Measurements from ENCODE around the gene RASA3. TPM values are rescaled to one million over a fixed set of nuclear protein-coding genes. Genes with fewer than 3 reads are reported as not detected.
A peak's percentile ranks its signal among the peaks of the same experiment; 100 is the strongest.
"Not testable (repeated sequence)": the region's sequence is repeated elsewhere in the genome, so short reads cannot be mapped to it uniquely, and the experiment has no call there.

RASA3 gene
- total RNA-seq, 2 experiments from 2014 or later: 36.9 to 39.3 TPM

DNA sequence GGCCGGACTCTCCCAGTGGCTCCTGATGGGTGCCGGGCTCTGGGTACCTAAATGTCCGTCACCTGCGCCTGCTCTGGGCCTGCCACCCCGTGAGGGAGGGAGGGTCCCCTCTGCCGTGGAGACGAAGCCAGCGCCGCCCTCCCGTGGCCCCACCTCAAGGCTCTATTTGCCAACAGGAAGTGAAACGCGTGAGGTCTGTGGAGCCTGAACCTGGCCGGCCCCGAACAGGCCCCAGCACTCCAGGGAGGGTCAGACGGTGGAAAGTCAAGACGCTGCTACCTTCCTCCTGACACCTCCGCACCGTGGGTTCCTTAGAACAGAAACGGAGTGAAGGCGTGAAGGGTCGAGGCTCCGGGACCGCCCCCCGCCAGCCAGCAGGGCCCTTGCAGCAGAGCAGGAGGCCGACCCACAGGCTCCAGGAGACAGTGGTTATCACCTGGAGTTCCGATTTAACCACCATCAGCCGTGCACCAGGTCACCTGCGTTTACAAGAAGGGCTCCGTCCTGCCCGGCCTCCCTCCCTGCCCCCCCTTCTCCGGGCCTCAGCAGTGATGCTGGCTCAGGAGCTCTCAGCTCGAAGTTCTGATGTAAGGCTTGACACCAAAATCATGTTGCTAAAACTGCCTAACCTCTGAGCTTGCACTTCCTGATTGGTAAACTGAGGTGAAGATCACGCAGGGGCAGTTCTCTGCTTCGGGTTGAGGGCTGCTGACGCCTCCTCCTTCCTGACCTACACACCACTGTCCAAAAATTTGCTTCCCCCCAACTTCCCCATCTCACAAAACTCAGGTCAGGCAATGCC lies 107.6 kb downstream of the RASA3 start:
- DNase-seq: no peak
- no peak overlapping the region for H3K27ac Mint-ChIP-seq
- no peak overlapping the region for H3K4me3 Mint-ChIP-seq
- peaks cover 14% of the 10 kb centered on the region for H3K36me3 Mint-ChIP-seq (ENCODE audit: low read depth)
- CTCF ChIA-PET: no interaction called here
- POLR2A ChIA-PET: no interaction called here
- no peaks in the 10 kb centered on the region for H3K9me3 Mint-ChIP-seq (ENCODE audit: insufficient read depth)
- ATAC-seq: no peak
- H3K27me3 Mint-ChIP-seq (ENCODE audit: low read depth): no peaks in the 10 kb centered on the region
- peaks cover 4% of the 10 kb centered on the region for H3K4me1 Mint-ChIP-seq (ENCODE audit: low read depth)

DNA sequence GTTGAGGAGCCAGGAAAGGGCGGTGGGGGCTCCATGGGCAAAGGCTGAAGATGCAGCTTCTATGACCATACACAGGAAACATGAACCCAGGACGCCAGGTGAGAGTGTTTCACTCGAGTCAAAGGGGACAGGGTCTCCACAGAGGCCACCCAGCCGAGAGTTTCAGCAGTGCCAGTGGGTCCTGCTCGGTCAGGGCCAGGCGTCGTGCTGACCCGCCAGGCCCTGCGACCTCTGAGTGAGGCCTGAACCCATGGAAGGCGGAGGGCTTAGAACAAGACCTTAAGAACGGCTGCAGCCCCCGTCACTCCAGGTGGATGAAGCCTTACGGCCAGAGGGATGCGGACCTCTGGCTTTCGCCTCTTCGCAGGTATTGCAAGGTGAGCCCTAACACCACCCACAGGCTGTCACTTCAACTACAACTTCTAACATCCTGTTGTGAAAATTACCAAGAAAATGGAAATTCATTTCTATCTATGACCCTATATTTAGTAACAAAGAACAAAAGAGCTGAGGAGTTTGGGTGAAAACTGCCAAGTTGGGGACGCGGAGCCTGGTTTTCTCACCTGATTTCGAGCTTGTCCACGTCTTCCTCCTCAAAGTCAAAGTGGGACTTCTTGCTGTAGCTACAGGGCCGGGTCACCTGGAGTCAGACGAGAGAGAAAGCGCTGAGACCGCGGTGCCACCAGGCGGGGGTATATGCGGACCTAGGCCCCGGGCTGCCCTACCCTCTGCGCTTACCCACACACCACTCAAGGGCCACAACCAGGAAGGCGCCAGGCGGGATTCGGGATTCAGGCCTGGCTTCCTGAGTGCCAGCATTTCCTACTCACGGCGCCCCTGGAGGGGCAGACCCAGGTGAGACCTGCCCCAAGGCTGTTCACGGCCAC lies 108.5 kb downstream of the RASA3 start:
- CTCF ChIA-PET: no interaction called here
- no peaks in the 10 kb centered on the region for H3K9me3 Mint-ChIP-seq (ENCODE audit: insufficient read depth)
- H3K27me3 Mint-ChIP-seq (ENCODE audit: low read depth): no peaks in the 10 kb centered on the region
- H3K27ac Mint-ChIP-seq: no peak overlapping the region
- no peak overlapping the region for H3K4me3 Mint-ChIP-seq
- ATAC-seq: no peak
- POLR2A ChIA-PET: interaction anchor here (0.7 kb wide), 1 partner anchor 275 kb away, joined by 6 read pairs; no protein-coding TSS in a partner anchor
- peaks cover 7% of the 10 kb centered on the region for H3K4me1 Mint-ChIP-seq (ENCODE audit: low read depth)
- H3K36me3 Mint-ChIP-seq (ENCODE audit: low read depth): peaks cover 17% of the 10 kb centered on the region
- no peak for DNase-seq

DNA sequence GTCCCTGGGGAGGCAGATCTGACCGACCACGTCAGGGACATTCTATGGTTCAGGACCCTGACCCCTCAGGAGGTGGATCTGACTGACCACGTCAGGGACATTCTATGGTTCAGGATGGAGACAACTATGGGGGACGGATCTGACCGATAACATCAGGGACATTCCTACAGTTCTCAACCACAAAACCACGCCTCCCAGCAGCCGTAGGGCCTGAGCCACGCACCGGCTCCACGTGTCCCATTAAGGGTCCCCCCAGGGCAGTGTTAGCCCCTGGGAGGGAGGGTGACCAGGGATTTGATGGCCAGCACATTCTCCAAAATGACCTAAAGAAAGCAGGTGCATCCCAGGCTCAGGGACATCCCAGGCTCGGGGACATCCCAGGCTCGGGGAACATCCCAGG lies 109.5 kb downstream of the RASA3 start:
- no peak overlapping the region for H3K27ac Mint-ChIP-seq
- CTCF ChIA-PET: no interaction called here
- ATAC-seq (no peak), DNase-seq (no peak)
- H3K27me3 Mint-ChIP-seq (ENCODE audit: low read depth): no peaks in the 10 kb centered on the region
- no peaks in the 10 kb centered on the region for H3K9me3 Mint-ChIP-seq (ENCODE audit: insufficient read depth)
- peaks cover 7% of the 10 kb centered on the region for H3K4me1 Mint-ChIP-seq (ENCODE audit: low read depth)
- H3K4me3 Mint-ChIP-seq: no peak overlapping the region
- POLR2A ChIA-PET: interaction anchor here (0.7 kb wide), 1 partner anchor 276 kb away, joined by 6 read pairs; no protein-coding TSS in a partner anchor
- H3K36me3 Mint-ChIP-seq (ENCODE audit: low read depth): peaks cover 18% of the 10 kb centered on the region

DNA sequence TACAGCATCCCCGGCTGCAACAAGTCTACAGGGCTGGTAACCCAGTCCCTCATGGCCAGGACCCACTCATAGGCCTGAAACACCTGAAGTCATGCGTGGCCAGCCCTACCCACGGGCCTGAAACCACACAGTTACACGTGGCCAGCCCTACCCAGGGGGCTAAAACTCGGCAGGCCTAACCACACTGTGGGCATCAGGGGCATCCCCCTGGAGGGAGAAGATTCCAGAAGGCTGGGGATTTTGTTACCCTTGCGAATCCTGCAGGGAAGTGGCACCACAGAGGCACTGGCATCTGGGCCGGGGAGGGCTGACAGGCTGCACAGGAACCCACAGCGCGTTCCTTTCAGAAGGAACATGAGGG lies 110.1 kb downstream of the RASA3 start:
- Mint-ChIP-seq H3K9me3 (ENCODE audit: insufficient read depth) (no peaks in the 10 kb centered on the region), H3K36me3 (ENCODE audit: low read depth) (peaks cover 18% of the 10 kb centered on the region), H3K27ac (no peak overlapping the region), H3K4me1 (ENCODE audit: low read depth) (peaks cover 7% of the 10 kb centered on the region), H3K27me3 (ENCODE audit: low read depth) (no peaks in the 10 kb centered on the region), H3K4me3 (no peak overlapping the region)
- DNase-seq (no peak), ATAC-seq (no peak)
- POLR2A ChIA-PET: no interaction called here
- CTCF ChIA-PET: no interaction called here

DNA sequence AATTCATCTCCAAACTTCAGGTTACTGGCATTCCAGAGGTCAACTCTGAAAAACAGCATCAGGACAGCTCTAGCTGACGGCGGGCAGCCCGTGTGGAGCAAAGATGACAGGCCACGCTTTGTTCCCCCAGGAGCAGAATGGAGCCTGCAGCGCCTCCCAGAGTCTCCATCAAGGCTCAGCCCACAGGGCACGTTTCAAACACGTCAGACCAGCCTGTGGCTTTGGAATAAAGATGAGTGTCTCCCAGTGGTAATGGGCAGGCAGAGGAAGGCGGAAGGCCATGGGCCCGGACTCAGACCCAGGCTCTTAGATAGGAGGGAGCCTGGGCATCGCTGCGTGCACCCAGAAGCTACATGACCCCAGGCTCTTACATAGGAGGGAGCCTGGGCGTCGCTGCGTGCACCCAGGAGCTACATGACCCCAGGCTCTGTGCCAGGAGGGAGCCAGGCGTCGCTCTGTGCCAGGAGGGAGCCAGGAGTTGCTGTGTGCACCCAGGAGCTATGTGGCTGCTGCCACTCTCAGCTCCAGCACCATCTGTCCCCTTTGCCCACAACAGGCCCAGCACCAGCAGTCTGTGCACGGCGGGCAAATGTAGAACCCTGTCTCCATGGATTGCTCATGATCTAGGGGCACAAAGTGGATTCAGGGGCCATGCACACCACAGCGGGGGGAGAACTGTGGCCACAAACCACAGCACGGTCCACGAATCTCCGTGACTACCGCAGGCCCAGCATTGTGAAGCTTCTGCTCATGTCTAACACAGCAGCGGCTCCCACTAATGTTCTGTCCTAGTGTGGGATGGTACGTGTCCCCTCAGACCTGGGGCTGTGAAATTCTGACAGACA lies 110.7 kb downstream of the RASA3 start:
- no peak for ATAC-seq
- peaks cover 7% of the 10 kb centered on the region for H3K4me1 Mint-ChIP-seq (ENCODE audit: low read depth)
- ChIA-PET POLR2A (no interaction called here), CTCF (no interaction called here)
- H3K36me3 Mint-ChIP-seq (ENCODE audit: low read depth): peaks cover 21% of the 10 kb centered on the region
- no peak overlapping the region for H3K4me3 Mint-ChIP-seq
- H3K9me3 Mint-ChIP-seq (ENCODE audit: insufficient read depth): no peaks in the 10 kb centered on the region
- no peaks in the 10 kb centered on the region for H3K27me3 Mint-ChIP-seq (ENCODE audit: low read depth)
- no peak overlapping the region for H3K27ac Mint-ChIP-seq
- DNase-seq: no peak

DNA sequence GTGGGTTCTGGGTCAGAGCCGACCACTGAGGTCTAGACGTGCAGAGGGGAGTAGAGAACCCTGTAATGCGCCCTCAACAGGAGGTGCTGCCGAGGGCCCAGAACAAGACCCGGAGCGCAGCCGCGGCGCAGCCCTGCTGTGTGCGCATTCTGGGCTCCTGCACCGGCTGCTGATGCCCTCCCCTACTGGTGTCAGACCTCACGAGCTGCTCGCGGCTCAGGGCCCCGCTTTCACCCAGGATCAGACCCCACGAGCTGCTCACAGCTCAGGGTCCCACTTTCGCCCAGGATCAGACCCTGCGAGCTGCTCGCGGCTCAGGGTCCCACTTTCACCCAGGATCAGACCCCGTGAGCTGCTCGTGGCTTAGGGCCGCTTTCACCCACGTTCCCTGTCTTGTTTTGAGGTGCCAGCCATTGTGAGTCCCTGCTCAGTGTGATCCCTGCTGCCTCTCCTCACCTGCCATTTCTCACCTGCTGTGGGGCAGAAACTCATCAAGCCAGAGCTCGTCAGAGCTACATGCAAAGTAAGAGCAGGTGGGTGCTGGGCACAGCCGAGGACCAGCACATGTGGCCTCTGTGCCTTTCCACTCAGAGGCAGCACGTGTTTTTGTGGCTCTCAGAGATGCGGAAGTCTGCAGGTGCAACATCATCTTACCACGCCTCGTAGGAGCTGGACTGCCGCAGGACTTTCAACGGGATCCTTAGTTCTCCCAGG lies 111.5 kb downstream of the RASA3 start:
- no peak overlapping the region for H3K27ac Mint-ChIP-seq
- ChIA-PET POLR2A (no interaction called here), CTCF (no interaction called here)
- H3K4me1 Mint-ChIP-seq (ENCODE audit: low read depth): peaks cover 7% of the 10 kb centered on the region
- peaks cover 23% of the 10 kb centered on the region for H3K36me3 Mint-ChIP-seq (ENCODE audit: low read depth)
- H3K9me3 Mint-ChIP-seq (ENCODE audit: insufficient read depth): no peaks in the 10 kb centered on the region
- no peak for DNase-seq
- H3K27me3 Mint-ChIP-seq (ENCODE audit: low read depth): no peaks in the 10 kb centered on the region
- H3K4me3 Mint-ChIP-seq: no peak overlapping the region
- ATAC-seq: no peak

DNA sequence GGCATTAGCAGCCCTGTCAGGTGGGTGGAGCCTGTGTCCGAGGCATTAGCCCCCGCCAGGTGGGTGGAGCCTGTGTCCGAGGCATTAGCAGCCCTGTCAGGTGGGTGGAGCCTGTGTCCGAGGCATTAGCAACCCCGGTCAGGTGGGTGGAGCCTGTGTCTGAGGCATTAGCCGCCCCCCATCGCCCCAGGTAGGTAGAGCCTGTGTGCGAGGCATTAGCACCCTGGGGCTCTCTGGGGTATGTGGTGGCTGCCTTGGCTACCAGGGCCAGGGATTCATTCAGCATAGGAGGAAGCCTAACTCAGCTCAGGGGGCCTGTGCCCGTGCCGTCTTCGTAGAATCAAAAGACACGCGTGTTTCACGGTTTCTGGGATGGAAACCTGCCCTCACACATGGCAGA lies 112.3 kb downstream of the RASA3 start:
- H3K9me3 Mint-ChIP-seq (ENCODE audit: insufficient read depth); H3K4me1 Mint-ChIP-seq (ENCODE audit: low read depth); POLR2A ChIA-PET; DNase-seq; ATAC-seq; H3K27me3 Mint-ChIP-seq (ENCODE audit: low read depth); H3K4me3 Mint-ChIP-seq; H3K27ac Mint-ChIP-seq; CTCF ChIA-PET: not testable (repeated sequence)
- H3K36me3 Mint-ChIP-seq (ENCODE audit: low read depth): peaks cover 23% of the 10 kb centered on the region

DNA sequence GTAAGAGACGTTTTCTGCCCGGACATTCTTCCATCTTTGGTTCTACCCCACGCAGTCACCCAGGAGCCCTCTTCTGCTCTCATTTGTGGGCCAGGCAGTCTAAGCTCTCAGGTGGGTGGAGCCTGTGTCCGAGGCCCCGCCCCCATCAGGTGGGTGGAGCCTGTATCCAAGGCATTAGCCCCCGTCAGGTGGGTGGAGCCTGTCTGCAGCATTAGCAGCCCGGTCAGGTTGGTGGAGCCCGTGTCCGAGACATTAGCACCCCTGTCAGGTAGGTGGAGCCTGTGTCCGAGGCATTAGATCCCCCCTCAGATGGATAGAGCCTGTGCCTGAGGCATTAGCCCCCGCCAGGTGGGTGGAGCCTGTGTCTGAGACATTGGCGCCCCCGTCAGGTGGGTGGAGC lies 113.1 kb downstream of the RASA3 start:
- DNase-seq: peak; percentile 31

DNA sequence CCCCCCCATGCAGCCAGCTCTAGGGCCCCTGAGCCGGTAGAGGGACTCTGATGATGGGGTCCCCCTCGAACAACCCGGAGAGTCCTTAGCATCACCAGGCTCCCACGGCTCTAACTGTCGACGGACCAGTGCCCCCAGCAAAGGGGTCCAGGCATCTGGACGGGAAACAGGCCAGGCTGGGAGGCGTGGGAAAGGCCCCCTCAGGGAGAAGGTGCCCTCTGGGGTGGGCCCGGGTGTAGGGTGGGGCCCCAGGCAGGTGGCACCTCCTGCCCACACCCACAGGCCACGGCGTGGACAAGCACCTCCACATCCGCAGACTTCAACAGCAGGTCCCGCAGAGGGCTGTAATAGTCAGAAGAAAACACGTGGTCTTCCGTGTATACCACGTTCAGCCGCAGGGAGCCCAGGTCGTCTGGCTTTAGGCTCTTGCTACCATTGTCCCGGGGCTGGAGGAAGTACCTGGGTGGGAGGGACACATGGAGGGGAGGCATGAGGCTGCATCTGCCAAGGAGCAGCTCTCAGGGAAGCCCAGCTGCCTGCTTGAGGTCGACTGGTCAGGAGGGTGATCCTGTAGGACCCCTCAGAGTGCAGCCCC lies 113.9 kb downstream of the RASA3 start:
- POLR2A ChIA-PET: no interaction called here
- CTCF ChIA-PET: no interaction called here
- Mint-ChIP-seq H3K36me3 (ENCODE audit: low read depth) (peaks cover 20% of the 10 kb centered on the region), H3K4me1 (ENCODE audit: low read depth) (peaks cover 3% of the 10 kb centered on the region), H3K27me3 (ENCODE audit: low read depth) (no peaks in the 10 kb centered on the region), H3K27ac (no peak overlapping the region), H3K9me3 (ENCODE audit: insufficient read depth) (no peaks in the 10 kb centered on the region), H3K4me3 (no peak overlapping the region)
- DNase-seq: no peak
- ATAC-seq: no peak

More for the DNA sequence above, 113.1 kb downstream of the RASA3 start:
- Mint-ChIP-seq H3K27ac (no peak overlapping the region), H3K36me3 (ENCODE audit: low read depth) (peaks cover 23% of the 10 kb centered on the region), H3K9me3 (ENCODE audit: insufficient read depth) (no peaks in the 10 kb centered on the region), H3K4me1 (ENCODE audit: low read depth) (peaks cover 3% of the 10 kb centered on the region), H3K27me3 (ENCODE audit: low read depth) (no peaks in the 10 kb centered on the region), H3K4me3 (no peak overlapping the region)
- ChIA-PET POLR2A (no interaction called here), CTCF (no interaction called here)
- no peak for ATAC-seq

DNA sequence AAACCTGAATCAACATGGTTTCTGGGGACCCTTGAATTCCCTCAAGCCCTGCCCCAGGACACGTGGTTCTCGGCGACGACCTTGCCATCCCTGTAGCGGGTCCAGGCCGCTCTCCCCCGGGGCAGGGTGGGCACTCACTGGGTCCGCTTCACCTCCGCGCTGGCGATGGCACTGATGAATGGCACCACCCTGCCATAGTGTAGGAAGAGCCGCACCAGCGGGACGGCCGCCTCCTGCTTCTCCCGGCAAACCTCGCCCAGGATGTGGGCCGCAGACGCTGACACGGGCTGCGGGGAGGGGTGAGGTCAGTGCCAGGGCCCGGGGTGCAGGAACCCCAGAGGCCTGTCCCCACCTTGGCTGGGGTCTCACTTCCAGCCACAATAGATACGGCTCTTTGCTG lies 114.5 kb downstream of the RASA3 start:
- DNase-seq (no peak), ATAC-seq (no peak)
- Mint-ChIP-seq H3K9me3 (ENCODE audit: insufficient read depth) (no peaks in the 10 kb centered on the region), H3K4me3 (no peak overlapping the region), H3K36me3 (ENCODE audit: low read depth) (peaks cover 20% of the 10 kb centered on the region), H3K27me3 (ENCODE audit: low read depth) (no peaks in the 10 kb centered on the region), H3K27ac (no peak overlapping the region), H3K4me1 (ENCODE audit: low read depth) (peaks cover 3% of the 10 kb centered on the region)
- POLR2A ChIA-PET: interaction anchor here (0.7 kb wide), 1 partner anchor 218 kb away, joined by 3 read pairs; no protein-coding TSS in a partner anchor
- CTCF ChIA-PET: no interaction called here

DNA sequence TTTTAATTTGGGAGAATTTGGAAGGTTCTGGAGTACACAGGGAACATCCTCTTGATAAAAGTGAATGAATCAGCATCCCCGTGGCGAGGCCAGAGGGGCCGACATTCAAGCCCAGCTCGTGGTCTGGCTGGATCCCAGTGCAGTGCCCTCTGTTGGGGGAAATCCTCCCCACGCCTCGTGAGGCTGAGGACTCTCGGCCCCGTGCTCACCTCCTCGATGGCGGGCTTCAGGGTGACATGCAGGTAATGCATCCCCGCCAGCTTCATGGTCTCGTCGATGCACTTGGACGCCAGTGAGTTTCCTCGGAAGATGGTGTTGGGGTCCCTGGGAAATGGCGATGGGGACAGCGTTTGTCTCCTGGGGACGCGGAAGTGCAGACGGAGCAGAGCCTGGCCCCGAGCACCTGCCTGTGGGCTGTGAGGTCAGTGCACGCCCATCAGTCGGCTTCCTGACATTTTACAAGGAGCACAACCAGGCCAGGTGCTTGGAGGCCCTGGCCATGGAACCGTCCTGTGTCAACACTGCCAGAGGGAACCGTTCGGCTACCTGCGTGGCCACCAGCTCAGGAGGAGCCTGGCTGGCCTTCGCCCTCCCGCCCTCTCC lies 115.3 kb downstream of the RASA3 start:
- H3K36me3 Mint-ChIP-seq (ENCODE audit: low read depth): peaks cover 20% of the 10 kb centered on the region
- H3K4me3 Mint-ChIP-seq: no peak overlapping the region
- H3K9me3 Mint-ChIP-seq (ENCODE audit: insufficient read depth): no peaks in the 10 kb centered on the region
- DNase-seq (no peak), ATAC-seq (no peak)
- H3K4me1 Mint-ChIP-seq (ENCODE audit: low read depth): peaks cover 3% of the 10 kb centered on the region
- ChIA-PET POLR2A (interaction anchor here (0.7 kb wide), 1 partner anchor 217 kb away, joined by 3 read pairs; no protein-coding TSS in a partner anchor), CTCF (no interaction called here)
- no peak overlapping the region for H3K27ac Mint-ChIP-seq
- H3K27me3 Mint-ChIP-seq (ENCODE audit: low read depth): no peaks in the 10 kb centered on the region

Measured in activated CD8-positive, alpha-beta T cell treated with anti-CD3 and anti-CD28 coated beads, Interleukin-2, amount 10 ng/mL, durations not matched to agents 7 days and 5 days (primary cell).